ENCODE results near the gene MAD2L1. TPM values are rescaled to one million over a fixed set of nuclear protein-coding genes. Genes with fewer than 3 reads are reported as not detected.

The MAD2L1 gene
- total and polyA plus RNA-seq, 2 of the 13 experiments (the other 11 are each of a cell fraction or from before 2014, with no cell fraction given), result 40.6 to 109 TPM

- TF ChIP-seq ZFP1 (CRISPR knock-in tag; IDR thresholded peaks at IDR 0.05) (0 out of 2 replicates have a peak, but pooled peaks have one; percentile 36), PRPF4 (IDR thresholded peaks at IDR 0.05; ENCODE audit: low read depth, low read length, poor library complexity, severe bottlenecking) (no peak), KAT8 (CRISPR knock-in tag; IDR thresholded peaks at IDR 0.05) (peak; percentile 79), ZBTB7A (CRISPR knock-in tag; IDR thresholded peaks at IDR 0.05) (no peak), HDAC2 (CRISPR knock-in tag; IDR thresholded peaks at IDR 0.05) (peak; percentile 68; the same call in 1 of the 2 replicates), YEATS4 (CRISPR knock-in tag; IDR thresholded peaks at IDR 0.05; ENCODE audit: borderline replicate concordance) (peak; percentile 75), RERE (CRISPR knock-in tag; IDR thresholded peaks at IDR 0.05; ENCODE audit: low read depth) (no peak), ZNF609 (CRISPR knock-in tag; IDR thresholded peaks at IDR 0.05; ENCODE audit: borderline replicate concordance) (peak; percentile 24; the same call in 1 of the 2 replicates), SALL2 (CRISPR knock-in tag; IDR thresholded peaks at IDR 0.05) (0 out of 2 replicates have a peak, but pooled peaks have one; percentile 39), ELF1 (CRISPR knock-in tag; IDR thresholded peaks at IDR 0.05) (peak; percentile 50), ONECUT2 (CRISPR knock-in tag; IDR thresholded peaks at IDR 0.05) (no peak), MIXL1 (CRISPR knock-in tag; IDR thresholded peaks at IDR 0.05) (no peak), FOSL1 (CRISPR knock-in tag; IDR thresholded peaks at IDR 0.05; ENCODE audit: borderline replicate concordance) (no peak), ZSCAN29 (CRISPR knock-in tag; conservative IDR thresholded peaks at IDR 0.05) (no peak), SKI (IDR thresholded peaks at IDR 0.05; ENCODE audit: partially characterized antibody) (no peak), HMGA1 (CRISPR knock-in tag; conservative IDR thresholded peaks at IDR 0.05) (no peak), ZBTB33 (CRISPR knock-in tag; IDR thresholded peaks at IDR 0.05) (no peak), NCOA2 (CRISPR knock-in tag; IDR thresholded peaks at IDR 0.05) (no peak; the same call in 1 of the 2 replicates)
These were observed at the start of gene MAD2L1 (continued) for GRCh38 chr4:120066517-120067340.
